CD4-positive, alpha-beta T cell (primary cell): ENCODE results near the gene ATP8A2. TPM values are rescaled to one million over a fixed set of nuclear protein-coding genes. Genes with fewer than 3 reads are reported as not detected.

Experiments
- ATAC-seq: fragments of 200-7000 bp; cut with Tn5 transposase; one replicate; pipeline ENCODE4 v1.10.0; 2022; ENCODE audit warnings: mild to moderate bottlenecking; ENCODE audit not compliant: poor library complexity
- CTCF ChIA-PET: fragments of 350-600 bp; sonication (Branson Sonifier 250); formaldehyde crosslinking; loops from one replicate; lab custom pipeline; 2021; ENCODE audit warnings: antibody characterized with exemption, inconsistent platforms; lab: Charles Lee
- POLR2A ChIA-PET: fragments of 350-600 bp; sonication (Branson Sonifier 250); formaldehyde crosslinking; loops from one replicate; lab custom pipeline; 2021; ENCODE audit warnings: antibody characterized with exemption, inconsistent platforms; lab: Charles Lee
- DNase-seq, 14 experiments: peaks; one replicate each; pipeline ENCODE4 v3.0.0-alpha.2; 2013 to 2020; ENCODE audit warnings: mixed read lengths in 2 of 14
- H3K27ac ChIP-seq, 2 donors: one replicate each; pipeline versions ENCODE4 v1.5.1 to v1.7.0; 2013; ENCODE audit warnings: low read length in 2 of 2, low read depth in 1 of 2, mild to moderate bottlenecking in 1 of 2
- H3K27me3 ChIP-seq, 2 experiments: 1 replicate in 1 of 2; 2 replicates in 1 of 2; pipeline versions ENCODE4 v1.6.1 to v1.7.0; 2013; ENCODE audit warnings: low read length in 2 of 2, control low read depth in 1 of 2, mild to moderate bottlenecking in 1 of 2, moderate library complexity in 1 of 2; ENCODE audit not compliant: insufficient read depth in 2 of 2, control insufficient read depth in 1 of 2
- H3K36me3 ChIP-seq: one replicate; pipeline ENCODE4 v1.6.1; 2013; ENCODE audit warnings: low read length, control low read depth; ENCODE audit not compliant: insufficient read depth
- H3K4me1 ChIP-seq: one replicate; pipeline ENCODE4 v1.6.1; 2013; ENCODE audit warnings: low read length, control low read depth; ENCODE audit not compliant: insufficient read depth
- H3K4me3 ChIP-seq: one replicate; pipeline ENCODE4 v1.5.1; 2013; ENCODE audit warnings: mild to moderate bottlenecking, low read length, moderate library complexity
- H3K9me3 ChIP-seq, 2 experiments: 1 replicate in 1 of 2; 2 replicates in 1 of 2; pipeline versions ENCODE4 v1.6.1 to v1.7.0; 2013; ENCODE audit warnings: low read length in 2 of 2, mild to moderate bottlenecking in 2 of 2, control low read depth in 1 of 2, moderate library complexity in 1 of 2; ENCODE audit not compliant: control insufficient read depth in 1 of 2, insufficient read depth in 1 of 2
- H3K27ac Mint-ChIP-seq: one replicate; pipeline ENCODE4 v1.8.0; 2020; ENCODE audit warnings: mixed read lengths
- H3K27me3 Mint-ChIP-seq: one replicate; pipeline ENCODE4 v1.8.0; 2021; ENCODE audit warnings: mixed read lengths
- H3K36me3 Mint-ChIP-seq: one replicate; pipeline ENCODE4 v1.8.0; 2021; ENCODE audit warnings: low read depth, mixed read lengths
- H3K4me1 Mint-ChIP-seq: one replicate; pipeline ENCODE4 v1.8.0; 2021; ENCODE audit warnings: low read depth, mixed read lengths
- H3K4me3 Mint-ChIP-seq: one replicate; pipeline ENCODE4 v1.8.0; 2020; ENCODE audit warnings: mild to moderate bottlenecking, mixed read lengths
- H3K9me3 Mint-ChIP-seq: one replicate; pipeline ENCODE4 v1.8.0; 2020; ENCODE audit warnings: mixed read lengths
- intact Hi-C, 2 experiments: fragments of 100-400 bp; cut with DNase I in 1 of 2; cut with micrococcal nuclease in 1 of 2; formaldehyde crosslinking; loops; one replicate each; pipeline versions ENCODE4 v1.15.1 to v1.9.0; 2023 to 2025; cut with DNase I, micrococcal nuclease
- total RNA-seq, 174 experiments: library from RNA in 2 of 174; stranded (reverse) in 2 of 174; gene quantifications; one replicate each; pipeline ENCODE4 v1.2.3 and lab custom pipeline; 2021 to 2026
- TF ChIP-seq, protein P1 (sequence below): fragments of 200-600 bp; IDR thresholded peaks from one replicate; pipeline ENCODE4 v1.8.0; 2022; ENCODE audit warnings: antibody characterized with exemption, mild to moderate bottlenecking

ATP8A2 gene
- total RNA-seq, 2 experiments from 2014 or later, result 0.22 to 0.36 TPM

DNA sequence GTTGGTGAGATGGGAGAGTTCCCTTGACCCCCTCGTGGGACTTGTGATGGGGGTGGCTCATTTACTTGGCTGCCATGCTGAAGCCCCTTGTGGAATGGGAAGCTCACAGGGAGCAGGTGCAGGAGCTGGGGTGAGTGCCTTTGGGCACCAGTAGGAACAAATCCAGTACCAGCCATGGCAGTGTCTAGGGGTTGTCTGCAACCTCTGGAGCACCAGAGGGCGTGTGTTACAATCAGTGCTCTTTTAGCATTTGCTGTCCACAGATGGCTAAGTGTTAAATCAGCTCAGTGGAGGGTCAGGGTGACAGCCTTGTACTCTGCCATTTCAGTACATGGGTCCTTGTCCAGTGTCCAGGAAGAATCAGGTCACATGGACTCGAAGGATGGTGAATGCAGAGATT lies 75.6 kb downstream of the ATP8A2 start:
- Histone ChIP-seq H3K36me3 (no peaks in the 10 kb centered on the region), H3K27me3 (peaks cover 0 to 11% of the 10 kb centered on the region in 2 experiments), H3K4me1 (no peaks in the 10 kb centered on the region), H3K27ac (no peak overlapping the region), H3K4me3 (no peak overlapping the region), H3K9me3 (no peaks in the 10 kb centered on the region)
- ChIA-PET CTCF (no interaction called here), POLR2A (no interaction called here)
- no peak overlapping the region for H3K4me3 Mint-ChIP-seq
- H3K27me3 Mint-ChIP-seq, result peaks cover 52% of the 10 kb centered on the region
- TF ChIP-seq, protein P1, sequence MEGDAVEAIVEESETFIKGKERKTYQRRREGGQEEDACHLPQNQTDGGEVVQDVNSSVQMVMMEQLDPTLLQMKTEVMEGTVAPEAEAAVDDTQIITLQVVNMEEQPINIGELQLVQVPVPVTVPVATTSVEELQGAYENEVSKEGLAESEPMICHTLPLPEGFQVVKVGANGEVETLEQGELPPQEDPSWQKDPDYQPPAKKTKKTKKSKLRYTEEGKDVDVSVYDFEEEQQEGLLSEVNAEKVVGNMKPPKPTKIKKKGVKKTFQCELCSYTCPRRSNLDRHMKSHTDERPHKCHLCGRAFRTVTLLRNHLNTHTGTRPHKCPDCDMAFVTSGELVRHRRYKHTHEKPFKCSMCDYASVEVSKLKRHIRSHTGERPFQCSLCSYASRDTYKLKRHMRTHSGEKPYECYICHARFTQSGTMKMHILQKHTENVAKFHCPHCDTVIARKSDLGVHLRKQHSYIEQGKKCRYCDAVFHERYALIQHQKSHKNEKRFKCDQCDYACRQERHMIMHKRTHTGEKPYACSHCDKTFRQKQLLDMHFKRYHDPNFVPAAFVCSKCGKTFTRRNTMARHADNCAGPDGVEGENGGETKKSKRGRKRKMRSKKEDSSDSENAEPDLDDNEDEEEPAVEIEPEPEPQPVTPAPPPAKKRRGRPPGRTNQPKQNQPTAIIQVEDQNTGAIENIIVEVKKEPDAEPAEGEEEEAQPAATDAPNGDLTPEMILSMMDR, result no peak
- no peak for DNase-seq
- no peak overlapping the region for H3K27ac Mint-ChIP-seq
- intact Hi-C loops, result no loop called here
- no peaks in the 10 kb centered on the region for H3K4me1 Mint-ChIP-seq
- H3K36me3 Mint-ChIP-seq, result no peaks in the 10 kb centered on the region
- ATAC-seq, result no peak
- H3K9me3 Mint-ChIP-seq, result peaks cover 2% of the 10 kb centered on the region

DNA sequence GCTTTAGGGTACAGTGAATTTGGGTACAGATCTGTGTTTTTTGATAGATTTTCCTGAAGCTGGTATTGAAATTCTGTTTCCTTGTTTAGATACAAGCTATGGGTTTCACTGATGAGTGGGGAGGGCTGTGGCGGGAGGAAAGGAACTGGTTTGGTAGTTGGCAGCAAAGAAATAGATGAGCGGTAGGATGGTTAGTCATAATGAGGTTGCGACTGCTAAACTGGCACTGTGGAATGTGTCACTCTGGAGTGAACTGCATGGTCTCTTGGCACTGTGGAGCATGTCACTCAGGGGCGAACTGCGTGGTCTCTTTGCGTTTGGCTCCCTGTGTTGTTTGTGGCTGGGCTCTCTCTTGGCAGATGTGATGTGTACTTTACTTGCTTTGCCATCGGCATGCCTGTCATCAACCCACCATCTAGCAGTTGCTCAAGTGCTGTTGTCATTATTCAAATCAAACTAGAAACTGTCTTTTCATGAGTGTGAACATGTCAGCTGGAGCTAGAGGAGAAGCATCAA lies 82.1 kb downstream of the ATP8A2 start:
- TF ChIP-seq, protein P1, result no peak
- no peaks in the 10 kb centered on the region for H3K36me3 Mint-ChIP-seq
- H3K9me3 ChIP-seq, result no peaks in the 10 kb centered on the region
- no peaks in the 10 kb centered on the region for H3K4me1 Mint-ChIP-seq
- no peak overlapping the region for H3K27ac Mint-ChIP-seq
- peaks cover 2% of the 10 kb centered on the region for H3K9me3 Mint-ChIP-seq
- no peak overlapping the region for H3K27ac ChIP-seq
- H3K4me1 ChIP-seq, result no peaks in the 10 kb centered on the region
- ATAC-seq (no peak), DNase-seq (no peak)
- intact Hi-C loops, result no loop called here
- H3K36me3 ChIP-seq, result no peaks in the 10 kb centered on the region
- no peak overlapping the region for H3K4me3 Mint-ChIP-seq
- ChIA-PET CTCF (no interaction called here), POLR2A (no interaction called here)
- H3K4me3 ChIP-seq, result no peak overlapping the region
- H3K27me3 ChIP-seq, result peaks cover 0 to 4% of the 10 kb centered on the region in 2 experiments
- peaks cover 49% of the 10 kb centered on the region for H3K27me3 Mint-ChIP-seq

DNA sequence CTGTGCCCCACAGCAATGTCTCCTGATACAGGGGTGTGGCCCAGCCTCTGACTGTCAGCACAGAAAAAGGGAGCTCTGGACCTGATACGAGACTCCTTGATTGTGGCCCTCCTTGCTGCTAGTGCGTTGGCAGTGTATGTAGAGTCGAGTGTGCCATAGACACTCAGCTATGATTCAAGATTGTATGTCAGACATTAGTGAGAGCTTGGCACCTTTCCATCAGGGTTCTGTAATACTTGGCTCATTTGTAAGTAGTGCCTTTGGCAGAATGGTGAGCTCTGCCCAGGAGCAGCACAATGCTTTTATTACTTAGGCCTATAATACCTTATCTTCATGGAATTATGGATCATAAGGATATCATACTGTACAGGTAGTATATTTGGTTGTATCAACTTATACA lies 83.4 kb downstream of the ATP8A2 start:
- DNase-seq (no peak), ATAC-seq (no peak)
- ChIA-PET CTCF (no interaction called here), POLR2A (no interaction called here)
- no peaks in the 10 kb centered on the region for H3K9me3 ChIP-seq
- no peak overlapping the region for H3K27ac Mint-ChIP-seq
- no peak overlapping the region for H3K27ac ChIP-seq
- TF ChIP-seq, protein P1, result no peak
- H3K4me3 Mint-ChIP-seq, result no peak overlapping the region
- H3K4me3 ChIP-seq, result no peak overlapping the region
- peaks cover 2% of the 10 kb centered on the region for H3K9me3 Mint-ChIP-seq
- H3K36me3 Mint-ChIP-seq, result no peaks in the 10 kb centered on the region
- H3K4me1 Mint-ChIP-seq, result no peaks in the 10 kb centered on the region
- H3K4me1 ChIP-seq, result no peaks in the 10 kb centered on the region
- H3K27me3 Mint-ChIP-seq, result peaks cover 47% of the 10 kb centered on the region
- peaks cover 0 to 4% of the 10 kb centered on the region in 2 experiments for H3K27me3 ChIP-seq
- intact Hi-C loops, result no loop called here
- H3K36me3 ChIP-seq, result no peaks in the 10 kb centered on the region
